DOHH2 (cell line): ENCODE results near the gene RAD51B.
A peak's percentile ranks its signal among the peaks of the same experiment; 100 is the strongest.

Source experiments
- H3F3A ChIP-seq: fragments of 200-600 bp; sonication (generic), shearing (Covaris generic); 2 replicates; pipeline ENCODE4 v1.6.0; 2016; ENCODE audit warnings: antibody characterized with exemption, mild to moderate bottlenecking; ENCODE audit not compliant: control insufficient read depth, insufficient read depth
- H3K27ac ChIP-seq: fragments of 200-600 bp; sonication (generic); 2 replicates; pipeline ENCODE4 v1.5.1; 2014; ENCODE audit warnings: low read depth, mild to moderate bottlenecking, low read length, moderate library complexity
- H3K27me3 ChIP-seq: fragments of 200-600 bp; sonication (generic); 2 replicates; pipeline ENCODE4 v1.6.1; 2014; ENCODE audit warnings: mild to moderate bottlenecking, low read length, mixed read lengths; ENCODE audit not compliant: control insufficient read depth
- H3K36me3 ChIP-seq: fragments of 200-600 bp; sonication (generic); 2 replicates; pipeline ENCODE4 v1.6.1; 2014; ENCODE audit warnings: mild to moderate bottlenecking, low read length, moderate library complexity, mixed read lengths; ENCODE audit not compliant: control insufficient read depth
- H3K4me1 ChIP-seq: fragments of 200-600 bp; sonication (generic); 2 replicates; pipeline ENCODE4 v1.6.1; 2014; ENCODE audit warnings: mild to moderate bottlenecking, low read length, mixed read lengths; ENCODE audit not compliant: control insufficient read depth
- H3K4me2 ChIP-seq: fragments of 200-600 bp; sonication (generic); 2 replicates; pipeline ENCODE4 v1.6.0; 2014; ENCODE audit warnings: mild to moderate bottlenecking, low read length, moderate library complexity
- H3K4me3 ChIP-seq: fragments of 200-600 bp; sonication (generic); 2 replicates; pipeline ENCODE4 v1.5.1; 2014; ENCODE audit warnings: mild to moderate bottlenecking, low read length, mixed read lengths
- H3K79me2 ChIP-seq: fragments of 200-600 bp; sonication (generic); 2 replicates; pipeline ENCODE4 v1.6.1; 2014; ENCODE audit warnings: mild to moderate bottlenecking, low read length, mixed read lengths; ENCODE audit not compliant: control insufficient read depth
- H3K9me2 ChIP-seq: fragments of 200-600 bp; sonication (generic); replicated peaks from 2 replicates; pipeline ENCODE4 v1.6.1; 2014; ENCODE audit warnings: mild to moderate bottlenecking, low read length, mixed read lengths; ENCODE audit not compliant: control insufficient read depth
- H3K9me3 ChIP-seq: fragments of 200-600 bp; sonication (generic); 2 replicates; pipeline ENCODE4 v1.6.1; 2014; ENCODE audit warnings: antibody characterized with exemption, low read length, mixed read lengths; ENCODE audit not compliant: control insufficient read depth, insufficient read depth
- H4K20me1 ChIP-seq: fragments of 200-600 bp; sonication (generic); 2 replicates; pipeline ENCODE4 v1.6.0; 2014; ENCODE audit warnings: low read depth, mild to moderate bottlenecking, antibody characterized with exemption, low read length, moderate library complexity; ENCODE audit not compliant: control insufficient read depth, insufficient read depth
- CTCF ChIP-seq: fragments of 200-600 bp; sonication (generic); IDR thresholded peaks from one replicate; pipeline ENCODE4 v1.5.1; 2014; ENCODE audit warnings: antibody characterized with exemption, mild to moderate bottlenecking, low read depth, low read length; ENCODE audit not compliant: poor library complexity, severe bottlenecking
- EZH2phosphoT487 ChIP-seq: fragments of 200-600 bp; sonication (generic); IDR thresholded peaks from 2 replicates; pipeline ENCODE4 v1.6.1; 2017; ENCODE audit warnings: borderline replicate concordance, mild to moderate bottlenecking, antibody characterized with exemption, low read length, moderate library complexity, mixed read lengths

Gene RAD51B

GRCh38 chr14:68526512-68527091, 707.0 kb downstream of the RAD51B start:
- no peaks in the 10 kb centered on the region for H3K9me2 ChIP-seq
- no peaks in the 10 kb centered on the region for H4K20me1 ChIP-seq
- no peak overlapping the region for H3K27ac ChIP-seq
- H3K36me3 ChIP-seq, result no peaks in the 10 kb centered on the region
- no peak for TF ChIP-seq EZH2phosphoT487
- TF ChIP-seq CTCF, result no peak
- H3K79me2 ChIP-seq, result no peaks in the 10 kb centered on the region
- peaks cover 19% of the 10 kb centered on the region for H3K4me1 ChIP-seq
- no peaks in the 10 kb centered on the region for H3K27me3 ChIP-seq
- H3K4me2 ChIP-seq, result no peak overlapping the region
- H3K4me3 ChIP-seq, result no peak overlapping the region
- no peaks in the 10 kb centered on the region for H3F3A ChIP-seq
- H3K9me3 ChIP-seq, result peaks cover 16% of the 10 kb centered on the region; the same call in 1 of the 2 replicates

GRCh38 chr14:68527329-68527851, 707.8 kb downstream of the RAD51B start:
- Histone ChIP-seq H4K20me1 (no peaks in the 10 kb centered on the region), H3K27ac (no peak overlapping the region), H3K9me2 (no peaks in the 10 kb centered on the region), H3K4me2 (peak overlapping the region; percentile 37), H3K27me3 (no peaks in the 10 kb centered on the region), H3K4me1 (peaks cover 19% of the 10 kb centered on the region), H3K9me3 (peaks cover 16% of the 10 kb centered on the region; the same call in 1 of the 2 replicates), H3K79me2 (no peaks in the 10 kb centered on the region), H3K36me3 (no peaks in the 10 kb centered on the region), H3F3A (no peaks in the 10 kb centered on the region), H3K4me3 (no peak overlapping the region)
- no peak for TF ChIP-seq EZH2phosphoT487
- TF ChIP-seq CTCF, result no peak

GRCh38 chr14:68528040-68528687, 708.6 kb downstream of the RAD51B start:
- Histone ChIP-seq H3K4me2 (peak overlapping the region; percentile 3; the same call in 1 of the 2 replicates), H3K4me3 (no peak overlapping the region), H3K36me3 (no peaks in the 10 kb centered on the region), H3F3A (no peaks in the 10 kb centered on the region), H4K20me1 (no peaks in the 10 kb centered on the region), H3K9me3 (peaks cover 16% of the 10 kb centered on the region; the same call in 1 of the 2 replicates), H3K27ac (no peak overlapping the region), H3K4me1 (peaks cover 19% of the 10 kb centered on the region), H3K27me3 (no peaks in the 10 kb centered on the region), H3K79me2 (no peaks in the 10 kb centered on the region), H3K9me2 (no peaks in the 10 kb centered on the region)
- no peak for TF ChIP-seq EZH2phosphoT487
- TF ChIP-seq CTCF, result no peak
